OCI-LY3 (cell line): ENCODE data around the gene ARID5A.

Experiments
- H2AFZ ChIP-seq: fragments of 200-600, 300-600 bp; shearing (Covaris generic); 2 replicates; pipeline ENCODE4 v1.6.0; 2014; ENCODE audit warnings: antibody characterized with exemption, low read depth, low read length
- H3K27ac ChIP-seq: fragments of 200-600, 300-600 bp; sonication (generic); 2 replicates; pipeline ENCODE4 v1.5.1; 2014; ENCODE audit warnings: mild to moderate bottlenecking, low read length, moderate library complexity, mixed read lengths
- H3K27me3 ChIP-seq: fragments of 200-600, 300-600 bp; sonication (generic); 2 replicates; pipeline ENCODE4 v1.6.1; 2014; ENCODE audit warnings: low read depth, low read length, mixed read lengths
- H3K36me3 ChIP-seq: fragments of 200-600, 300-600 bp; sonication (generic); replicated peaks from 2 replicates; pipeline ENCODE3; 2014; ENCODE audit warnings: low read depth, low read length, mixed read lengths
- H3K4me1 ChIP-seq: fragments of 300-600, 200-600 bp; sonication (generic); 2 replicates; pipeline ENCODE4 v1.6.1; 2014; ENCODE audit warnings: low read length, mixed read lengths
- H3K4me2 ChIP-seq: fragments of 200-600, 300-600 bp; sonication (generic); 2 replicates; pipeline ENCODE4 v1.6.1; 2014; ENCODE audit warnings: low read length, mixed read lengths
- H3K4me3 ChIP-seq: fragments of 300-600, 200-600 bp; sonication (generic); 2 replicates; pipeline ENCODE4 v1.5.1; 2014; ENCODE audit warnings: antibody characterized with exemption, mild to moderate bottlenecking, low read length, moderate library complexity
- H3K79me2 ChIP-seq: fragments of 300-600, 200-600 bp; shearing (Covaris generic); 2 replicates; pipeline ENCODE4 v1.6.1; 2014; ENCODE audit warnings: mild to moderate bottlenecking, low read length, mixed read lengths
- H3K9ac ChIP-seq: fragments of 300-600, 200-600 bp; shearing (Covaris generic); 2 replicates; pipeline ENCODE4 v1.6.0; 2014; ENCODE audit warnings: mild to moderate bottlenecking, low read length, moderate library complexity
- H3K9me3 ChIP-seq: fragments of 200-600, 300-600 bp; shearing (Covaris generic); 2 replicates; pipeline ENCODE4 v1.6.1; 2014; ENCODE audit warnings: low read length, mixed read lengths; ENCODE audit not compliant: insufficient read depth
- H4K20me1 ChIP-seq: fragments of 200-600, 300-600 bp; sonication (generic); 2 replicates; pipeline ENCODE4 v1.6.1; 2016; ENCODE audit warnings: low read length, mixed read lengths; ENCODE audit not compliant: insufficient read depth
- CTCF ChIP-seq: fragments of 200-600, 300-600 bp; sonication (generic); IDR thresholded peaks from 2 replicates; pipeline ENCODE4 v1.5.1; 2014; ENCODE audit warnings: antibody characterized with exemption, low read length, low read depth
- EZH2phosphoT487 ChIP-seq: fragments of 200-600 bp; shearing (Covaris generic); IDR thresholded peaks from 2 replicates; pipeline ENCODE4 v1.6.1; 2018; ENCODE audit warnings: antibody characterized with exemption, mixed run types, low read depth

ARID5A gene

GRCh38 chr2:96523659-96524481 is 12.7 kb upstream of the ARID5A start:
- Histone ChIP-seq H3K4me2 (peak overlapping the region; percentile 48), H3K27me3 (peaks cover 59% of the 10 kb centered on the region), H3K27ac (no peak overlapping the region), H3K9ac (no peak overlapping the region), H3K79me2 (no peaks in the 10 kb centered on the region), H2AFZ (no peak overlapping the region), H3K4me1 (peaks cover 57% of the 10 kb centered on the region), H3K9me3 (no peaks in the 10 kb centered on the region), H3K36me3 (no peaks in the 10 kb centered on the region), H4K20me1 (no peaks in the 10 kb centered on the region), H3K4me3 (no peak overlapping the region)
- TF ChIP-seq EZH2phosphoT487 (no peak), CTCF (no peak)

- Histone ChIP-seq H3K9ac (no peak overlapping the region), H3K4me2 (peak overlapping the region; percentile 48), H3K4me1 (peaks cover 65% of the 10 kb centered on the region), H3K79me2 (no peaks in the 10 kb centered on the region), H3K4me3 (peak overlapping the region; percentile 23), H3K36me3 (no peaks in the 10 kb centered on the region), H4K20me1 (no peaks in the 10 kb centered on the region), H3K9me3 (no peaks in the 10 kb centered on the region), H3K27me3 (peaks cover 65% of the 10 kb centered on the region), H2AFZ (no peak overlapping the region), H3K27ac (no peak overlapping the region; the same call in 1 of the 2 replicates)
- no peak for TF ChIP-seq CTCF
- TF ChIP-seq EZH2phosphoT487 = no peak
Measured at GRCh38 chr2:96524482-96525210, 11.9 kb upstream of the ARID5A start.

GRCh38 chr2:96525211-96525507 is 11.4 kb upstream of the ARID5A start:
- Histone ChIP-seq H3K4me1 (peaks cover 70% of the 10 kb centered on the region), H3K4me2 (peak overlapping the region; percentile 48), H4K20me1 (no peaks in the 10 kb centered on the region), H2AFZ (no peak overlapping the region), H3K27ac (no peak overlapping the region), H3K4me3 (no peak overlapping the region), H3K79me2 (no peaks in the 10 kb centered on the region), H3K36me3 (no peaks in the 10 kb centered on the region), H3K9me3 (no peaks in the 10 kb centered on the region), H3K9ac (no peak overlapping the region), H3K27me3 (peaks cover 71% of the 10 kb centered on the region)
- TF ChIP-seq CTCF = no peak
- TF ChIP-seq EZH2phosphoT487 = no peak

- Histone ChIP-seq H3K9me3 (no peaks in the 10 kb centered on the region), H2AFZ (no peak overlapping the region), H3K4me2 (no peak overlapping the region), H3K27ac (no peak overlapping the region), H3K36me3 (no peaks in the 10 kb centered on the region), H3K27me3 (peaks cover 78% of the 10 kb centered on the region), H3K9ac (no peak overlapping the region), H4K20me1 (no peaks in the 10 kb centered on the region), H3K79me2 (no peaks in the 10 kb centered on the region), H3K4me1 (peaks cover 80% of the 10 kb centered on the region), H3K4me3 (no peak overlapping the region)
- TF ChIP-seq CTCF (no peak), EZH2phosphoT487 (no peak)
Measured at GRCh38 chr2:96526101-96526591, 10.4 kb upstream of the ARID5A start.
